Endothelial cell of umbilical vein (primary cell): ENCODE measurements around the gene GPR153.
"Not testable (repeated sequence)": the region's sequence is repeated elsewhere in the genome, so short reads cannot be mapped to it uniquely, and the experiment has no call there.

ENCODE experiments used
- CTCF ChIP-seq, 2 donors: IDR thresholded peaks; 1 replicate in 1 of 2; 2 replicates in 1 of 2; pipeline ENCODE4 v1.5.1; 2011; ENCODE audit warnings: low read length in 2 of 2, mild to moderate bottlenecking in 2 of 2, moderate library complexity in 2 of 2, control low read depth in 1 of 2, inconsistent platforms in 1 of 2, low read depth in 1 of 2; ENCODE audit not compliant: insufficient read depth in 1 of 2; ENCODE audit errors: extremely low read depth in 1 of 2
- MAX ChIP-seq: IDR thresholded peaks from 2 replicates; pipeline ENCODE4 v1.6.1; 2011; ENCODE audit not compliant: insufficient read depth, insufficient read length
- POLR2A ChIP-seq: IDR thresholded peaks from 2 replicates; pipeline ENCODE4 v1.6.1; 2012; ENCODE audit warnings: low read depth, mild to moderate bottlenecking, control low read depth, low read length

GRCh38 chr1:6219641-6220040 lies 41.3 kb downstream of the GPR153 start:
- TF ChIP-seq CTCF (IDR thresholded peaks at IDR 0.05; ENCODE audit: extremely low read depth in 1 of 2, insufficient read depth in 1 of 2, low read depth in 1 of 2, low read length in 2 of 2); MAX; POLR2A: not testable (repeated sequence)
